Peyer's patch (tissue), 4 donors: ENCODE measurements around the gene MAN1C1.

Experiments used
- POLR2A ChIP-seq, 2 donors: fragments of 450-650 bp; IDR thresholded peaks; one replicate each; pipeline ENCODE4 v1.5.1; 2017; ENCODE audit warnings: antibody characterized with exemption in 2 of 2, mild to moderate bottlenecking in 2 of 2, moderate library complexity in 2 of 2
- TF ChIP-seq, protein P1 (sequence below), 6 experiments: fragments of 450-650 bp in 4 of 6; fragments of 200-600 bp in 2 of 6; sonication (generic) in 1 of 6; IDR thresholded peaks; one replicate each; pipeline ENCODE4 v1.5.1; 2017 to 2019; ENCODE audit warnings: antibody characterized with exemption in 6 of 6, mild to moderate bottlenecking in 3 of 6, moderate library complexity in 1 of 6

- TF ChIP-seq, protein P1, sequence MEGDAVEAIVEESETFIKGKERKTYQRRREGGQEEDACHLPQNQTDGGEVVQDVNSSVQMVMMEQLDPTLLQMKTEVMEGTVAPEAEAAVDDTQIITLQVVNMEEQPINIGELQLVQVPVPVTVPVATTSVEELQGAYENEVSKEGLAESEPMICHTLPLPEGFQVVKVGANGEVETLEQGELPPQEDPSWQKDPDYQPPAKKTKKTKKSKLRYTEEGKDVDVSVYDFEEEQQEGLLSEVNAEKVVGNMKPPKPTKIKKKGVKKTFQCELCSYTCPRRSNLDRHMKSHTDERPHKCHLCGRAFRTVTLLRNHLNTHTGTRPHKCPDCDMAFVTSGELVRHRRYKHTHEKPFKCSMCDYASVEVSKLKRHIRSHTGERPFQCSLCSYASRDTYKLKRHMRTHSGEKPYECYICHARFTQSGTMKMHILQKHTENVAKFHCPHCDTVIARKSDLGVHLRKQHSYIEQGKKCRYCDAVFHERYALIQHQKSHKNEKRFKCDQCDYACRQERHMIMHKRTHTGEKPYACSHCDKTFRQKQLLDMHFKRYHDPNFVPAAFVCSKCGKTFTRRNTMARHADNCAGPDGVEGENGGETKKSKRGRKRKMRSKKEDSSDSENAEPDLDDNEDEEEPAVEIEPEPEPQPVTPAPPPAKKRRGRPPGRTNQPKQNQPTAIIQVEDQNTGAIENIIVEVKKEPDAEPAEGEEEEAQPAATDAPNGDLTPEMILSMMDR (IDR thresholded peaks at IDR 0.05), result no peak
- no peak for TF ChIP-seq POLR2A (IDR thresholded peaks at IDR 0.05)
Measured at GRCh38 chr1:25645637-25646400, 29.2 kb downstream of the MAN1C1 start.
